ENCODE results near the gene PCGF1. TPM values are rescaled to one million over a fixed set of nuclear protein-coding genes. Genes with fewer than 3 reads are reported as not detected.

PCGF1 gene
- total and polyA plus RNA-seq, 2 of the 4 experiments (the other 2 are of a cell fraction): 23.4 to 31.4 TPM

GRCh38 chr2:74512744-74513604 lies 5.5 kb upstream of the PCGF1 start:
- H3K27ac ChIP-seq (ENCODE audit: insufficient read depth, low read length): no peak overlapping the region
- H3K9me1 ChIP-seq (ENCODE audit: insufficient read depth, low read length): no peaks in the 10 kb centered on the region
- BruUV-seq (replicated peaks): no TSS peak
- H2BK15ac ChIP-seq (ENCODE audit: low read depth, low read length): no peak overlapping the region
- H3K9ac ChIP-seq (ENCODE audit: low read depth, low read length): no peak overlapping the region
- no peak overlapping the region for H3K4me3 ChIP-seq (ENCODE audit: insufficient read depth, low read depth, low read length)
- H2BK5ac ChIP-seq (ENCODE audit: low read depth, low read length, poor library complexity, severe bottlenecking): no peak overlapping the region
- H3K14ac ChIP-seq (replicated peaks; ENCODE audit: low read depth, low read length): no peak overlapping the region
- no peak overlapping the region for H2BK20ac ChIP-seq (ENCODE audit: low read depth, low read length)
- ATAC-seq (ENCODE audit: low read depth) (no peak), DNase-seq (no peak)
- WGBS, 2 experiments (ENCODE audit: extremely low coverage in 2 of 2, insufficient read length in 1 of 2): 13% methylated on average over 9 of the region's 36 CpGs; no CpG with 5 or more reads in 1 of the 2 experiments
- peak overlapping the region; percentile 50; the same call in 1 of the 2 replicates for H2AK5ac ChIP-seq (ENCODE audit: low read depth, low read length)
- peak overlapping the region; percentile 5 for H2AK9ac ChIP-seq (replicated peaks; ENCODE audit: low read depth, low read length, poor library complexity)
- H3K79me1 ChIP-seq (ENCODE audit: low read depth in 1 of 2, low read length in 2 of 2): no peaks in the 10 kb centered on the region
- H3K36me3 ChIP-seq (ENCODE audit: control insufficient read depth, insufficient read depth, low read length): no peaks in the 10 kb centered on the region
- no peak overlapping the region for H4K91ac ChIP-seq (ENCODE audit: insufficient read depth, low read depth, low read length)
- H4K20me1 ChIP-seq (ENCODE audit: insufficient read depth, low read length): 0 out of 2 replicates have a peak, but pooled peaks cover 5% of the 10 kb centered on the region
- H3K56ac ChIP-seq (ENCODE audit: extremely low read depth, insufficient read depth, low read length): no peak overlapping the region
- H2BK120ac ChIP-seq (ENCODE audit: low read depth, low read length): no peak overlapping the region
- CTCF ChIA-PET: no interaction called here
- H2AFZ ChIP-seq (replicated peaks; ENCODE audit: low read length, poor library complexity): no peak overlapping the region
- no peak overlapping the region for H4K5ac ChIP-seq (ENCODE audit: low read depth, low read length)
- H3K18ac ChIP-seq (ENCODE audit: low read depth, low read length): no peak overlapping the region
- in situ Hi-C loops (cut with MboI; ENCODE audit: low sequenced_read_pairs) (no loop called here), intact Hi-C loops (cut with micrococcal nuclease) (no loop called here), dilution Hi-C loops (cut with HindIII; ENCODE audit: low sequenced_read_pairs, unreplicated experiment) (no loop called here)
- no peak overlapping the region for H3K4ac ChIP-seq (ENCODE audit: low read depth, low read length)
- peak overlapping the region; percentile 63; the same call in 1 of the 2 replicates for H3K23ac ChIP-seq (ENCODE audit: low read depth, low read length)
- POLR2A ChIA-PET (ENCODE audit: unreplicated experiment): no interaction called here
- H4K8ac ChIP-seq (ENCODE audit: low read depth in 2 of 2, low read length in 2 of 2): no peak overlapping the region
- H3K27me3 ChIP-seq (ENCODE audit: control insufficient read depth, insufficient read depth, low read length): peaks cover 69% of the 10 kb centered on the region
- H3K9me3 ChIP-seq (ENCODE audit: control insufficient read depth, insufficient read depth, low read length): peaks cover 18% of the 10 kb centered on the region
- H3K4me1 ChIP-seq (ENCODE audit: control insufficient read depth, insufficient read depth, low read length): 0 out of 2 replicates have a peak, but pooled peaks cover 2% of the 10 kb centered on the region
- H3K4me2 ChIP-seq (ENCODE audit: low read depth, low read length): no peak overlapping the region
- no peak for TF ChIP-seq MAZ (IDR thresholded peaks at IDR 0.05; ENCODE audit: borderline replicate concordance, low read depth, low read length)
- TF ChIP-seq FOS (IDR thresholded peaks at IDR 0.05; ENCODE audit: low read depth, low read length): no peak
- no peak for TF ChIP-seq MAFK (IDR thresholded peaks at IDR 0.05; ENCODE audit: low read depth, low read length)
- no peak for TF ChIP-seq BHLHE40 (IDR thresholded peaks at IDR 0.05; ENCODE audit: low read depth, low read length)
- no peak for TF ChIP-seq POLR2A (IDR thresholded peaks at IDR 0.05; ENCODE audit: low read depth, low read length)
- TF ChIP-seq CHD1 (IDR thresholded peaks at IDR 0.05; ENCODE audit: low read depth, low read length): no peak
- TF ChIP-seq RAD21 (IDR thresholded peaks at IDR 0.05; ENCODE audit: low read length): no peak
- TF ChIP-seq, protein P1, sequence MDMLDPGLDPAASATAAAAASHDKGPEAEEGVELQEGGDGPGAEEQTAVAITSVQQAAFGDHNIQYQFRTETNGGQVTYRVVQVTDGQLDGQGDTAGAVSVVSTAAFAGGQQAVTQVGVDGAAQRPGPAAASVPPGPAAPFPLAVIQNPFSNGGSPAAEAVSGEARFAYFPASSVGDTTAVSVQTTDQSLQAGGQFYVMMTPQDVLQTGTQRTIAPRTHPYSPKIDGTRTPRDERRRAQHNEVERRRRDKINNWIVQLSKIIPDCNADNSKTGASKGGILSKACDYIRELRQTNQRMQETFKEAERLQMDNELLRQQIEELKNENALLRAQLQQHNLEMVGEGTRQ (IDR thresholded peaks at IDR 0.05; ENCODE audit: low read depth, low read length): no peak
- no peak for TF ChIP-seq CTCF (conservative IDR thresholded peaks at IDR 0.05; ENCODE audit: low read depth, low read length)
- no peak for TF ChIP-seq NFE2L2 (IDR thresholded peaks at IDR 0.05; ENCODE audit: low read depth, low read length)
- no peak for TF ChIP-seq MXI1 (IDR thresholded peaks at IDR 0.05; ENCODE audit: borderline replicate concordance, low read depth, low read length)
- TF ChIP-seq RFX5 (IDR thresholded peaks at IDR 0.05; ENCODE audit: low read depth, low read length): no peak
- TF ChIP-seq, protein P2, sequence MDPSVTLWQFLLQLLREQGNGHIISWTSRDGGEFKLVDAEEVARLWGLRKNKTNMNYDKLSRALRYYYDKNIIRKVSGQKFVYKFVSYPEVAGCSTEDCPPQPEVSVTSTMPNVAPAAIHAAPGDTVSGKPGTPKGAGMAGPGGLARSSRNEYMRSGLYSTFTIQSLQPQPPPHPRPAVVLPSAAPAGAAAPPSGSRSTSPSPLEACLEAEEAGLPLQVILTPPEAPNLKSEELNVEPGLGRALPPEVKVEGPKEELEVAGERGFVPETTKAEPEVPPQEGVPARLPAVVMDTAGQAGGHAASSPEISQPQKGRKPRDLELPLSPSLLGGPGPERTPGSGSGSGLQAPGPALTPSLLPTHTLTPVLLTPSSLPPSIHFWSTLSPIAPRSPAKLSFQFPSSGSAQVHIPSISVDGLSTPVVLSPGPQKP (IDR thresholded peaks at IDR 0.05; ENCODE audit: borderline replicate concordance, low read depth, low read length): no peak
- no peak for TF ChIP-seq SMC3 (IDR thresholded peaks at IDR 0.05; ENCODE audit: low read depth, low read length)
- no peak for TF ChIP-seq RCOR1 (IDR thresholded peaks at IDR 0.05; ENCODE audit: insufficient replicate concordance, low read length)
